A172 (cell line): ENCODE results near the gene RBM4B. TPM values are rescaled to one million over a fixed set of nuclear protein-coding genes. Genes with fewer than 3 reads are reported as not detected.

Experiments used
- total RNA-seq: library from RNA; depleted of rRNA; stranded (reverse); fragments of >200 nt; shearing (Covaris generic); gene quantifications from 2 replicates; pipeline ENCODE4 v1.2.3, GENCODE V29; 2014; rRNA removed

RBM4B gene
- total RNA-seq, 1 experiment from 2014 or later = 24.9 TPM

Other genes starting within 250 kb of the RBM4B start
- gene MRPL11, start 239.0 kb downstream of the RBM4B start, total RNA-seq = 80.0 and 127 TPM in 2 replicates
- gene PELI3, start 211.0 kb downstream of the RBM4B start, total RNA-seq = 13.3 and 16.1 TPM in 2 replicates
- gene DPP3, start 197.5 kb downstream of the RBM4B start, total RNA-seq = 76.7 and 79.7 TPM in 2 replicates
- gene BBS1, start 167.3 kb downstream of the RBM4B start, total RNA-seq = 14.7 and 22.0 TPM in 2 replicates
- 17.4 and 21.5 TPM in 2 replicates for gene ZDHHC24, start 131.8 kb downstream of the RBM4B start, total RNA-seq
- 11.2 TPM in 1 of 2 replicates, not detected in the other for gene ACTN3, start 131.0 kb downstream of the RBM4B start, total RNA-seq
- 1.6 and 7.8 TPM in 2 replicates for gene CTSF, start 109.3 kb downstream of the RBM4B start, total RNA-seq
- gene CCDC87, start 84.8 kb downstream of the RBM4B start, total RNA-seq = 0.31 and 1.2 TPM in 2 replicates
- gene CCS, start 84.7 kb downstream of the RBM4B start, total RNA-seq = 12.4 and 16.6 TPM in 2 replicates
- gene RBM14, start 61.3 kb downstream of the RBM4B start, total RNA-seq = 42.8 and 43.4 TPM in 2 replicates
- gene RBM4, start 39.2 kb downstream of the RBM4B start, total RNA-seq = 92.5 and 94.1 TPM in 2 replicates
- gene SPTBN2, start 51.3 kb upstream of the RBM4B start, total RNA-seq = 31.6 and 33.4 TPM in 2 replicates
- 26.7 and 27.2 TPM in 2 replicates for gene RCE1, start 165.6 kb upstream of the RBM4B start, total RNA-seq
- gene LRFN4, start 179.2 kb upstream of the RBM4B start, total RNA-seq = 54.7 and 63.3 TPM in 2 replicates